ENCODE measurements around the gene INTS6.
"Not testable (repeated sequence)": the region's sequence is repeated elsewhere in the genome, so short reads cannot be mapped to it uniquely, and the experiment has no call there.

INTS6 gene

DNA sequence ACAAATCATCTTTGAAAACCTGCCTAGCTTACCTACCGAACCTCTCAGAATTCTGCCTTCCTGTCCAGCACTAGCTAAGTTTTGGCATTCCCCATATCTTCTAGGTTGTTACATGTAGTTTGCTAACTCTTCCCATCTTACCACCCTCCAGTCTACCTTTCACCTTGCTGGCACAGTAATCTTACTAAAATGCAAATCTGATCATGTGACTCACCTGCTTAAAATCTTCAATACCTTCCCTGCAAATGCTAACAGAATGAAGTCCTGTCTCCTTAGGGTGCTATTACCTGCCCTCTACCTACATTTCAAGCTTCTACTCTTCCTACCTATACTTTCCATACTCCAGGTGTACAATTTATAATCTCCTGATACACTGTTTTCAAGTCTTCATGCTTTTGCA lies 30.4 kb downstream of the INTS6 start:
- TF ChIP-seq CTCF (IDR thresholded peaks at IDR 0.05; ENCODE audit: extremely low read depth, missing control alignments) = no peak
- no peak for DNase-seq (ENCODE audit: low spot score)

GRCh38 chr13:51420681-51421490 lies 31.9 kb downstream of the INTS6 start:
- no peak for DNase-seq (ENCODE audit: low spot score)
- no peak for TF ChIP-seq CTCF (IDR thresholded peaks at IDR 0.05; ENCODE audit: extremely low read depth, missing control alignments)

- DNase-seq (ENCODE audit: low spot score) = no peak
- TF ChIP-seq CTCF (IDR thresholded peaks at IDR 0.05; ENCODE audit: extremely low read depth, missing control alignments) = no peak
Observed at GRCh38 chr13:51419001-51419636, 33.7 kb downstream of the INTS6 start.

DNA sequence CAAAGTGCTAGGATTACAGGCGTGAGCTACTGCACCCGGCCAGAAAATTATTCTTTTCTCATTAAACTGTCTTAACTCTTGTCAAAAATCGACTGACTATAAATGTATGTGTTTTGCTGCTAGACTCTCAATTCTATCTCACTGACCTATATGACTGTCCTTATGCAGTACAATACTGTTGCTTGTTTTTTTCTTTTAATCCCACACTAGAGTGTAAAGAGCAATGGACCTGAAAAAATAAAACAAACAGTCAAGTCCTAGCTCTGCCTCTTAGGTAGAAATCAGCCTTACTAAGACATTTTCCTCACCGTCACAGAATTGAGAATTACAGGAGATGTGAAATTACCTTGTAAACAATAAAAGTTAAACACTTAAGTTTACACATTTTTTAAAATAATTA lies 35.1 kb downstream of the INTS6 start:
- no peak for TF ChIP-seq CTCF (IDR thresholded peaks at IDR 0.05; ENCODE audit: extremely low read depth, missing control alignments)

GRCh38 chr13:51416107-51416506 lies 36.7 kb downstream of the INTS6 start:
- DNase-seq (ENCODE audit: low spot score) = no peak
- no peak for TF ChIP-seq CTCF (IDR thresholded peaks at IDR 0.05; ENCODE audit: extremely low read depth, missing control alignments)

More for the DNA sequence above, 35.1 kb downstream of the INTS6 start:
- no peak for DNase-seq (ENCODE audit: low spot score)

GRCh38 chr13:51415339-51415738 lies 37.5 kb downstream of the INTS6 start:
- not testable (repeated sequence) for DNase-seq (ENCODE audit: low spot score)

- TF ChIP-seq CTCF (IDR thresholded peaks at IDR 0.05; ENCODE audit: extremely low read depth, missing control alignments) = no peak
- DNase-seq (ENCODE audit: low spot score) = no peak
Observed at GRCh38 chr13:51412431-51412830, 40.4 kb downstream of the INTS6 start.

Data from GM20000 (cell line).